Right ventricle myocardium inferior (tissue), 1 donor: ENCODE measurements around the gene DIPK1B. TPM values are rescaled to one million over a fixed set of nuclear protein-coding genes. Genes with fewer than 3 reads are reported as not detected.

Experiments
- ATAC-seq: fragments of 200-7000 bp; cut with Tn5 transposase; one replicate; pipeline ENCODE4 v1.9.1; 2020; ENCODE audit warnings: mild to moderate bottlenecking, moderate library complexity
- DNase-seq: peaks from one replicate; pipeline ENCODE4 v3.0.0; 2021; ENCODE audit errors: missing footprints
- intact Hi-C: fragments of 100-400 bp; cut with DNase I; formaldehyde crosslinking; loops from one replicate; pipeline ENCODE4 v1.11.0; 2022
- total RNA-seq: library from RNA; stranded (reverse); fragmentation: NEBNext Ultra II Directional; extraction: Animal tissue kit (Norgen Biotek cat#: 25700); gene quantifications from one replicate; pipeline ENCODE4 v1.2.1, GENCODE V29; 2021
- donor health status: DM: no; HTN: yes; CAD: no; lungs with severe emphysema.

DIPK1B gene
- total RNA-seq, 1 donor from 2014 or later: 16.4 TPM

DNA sequence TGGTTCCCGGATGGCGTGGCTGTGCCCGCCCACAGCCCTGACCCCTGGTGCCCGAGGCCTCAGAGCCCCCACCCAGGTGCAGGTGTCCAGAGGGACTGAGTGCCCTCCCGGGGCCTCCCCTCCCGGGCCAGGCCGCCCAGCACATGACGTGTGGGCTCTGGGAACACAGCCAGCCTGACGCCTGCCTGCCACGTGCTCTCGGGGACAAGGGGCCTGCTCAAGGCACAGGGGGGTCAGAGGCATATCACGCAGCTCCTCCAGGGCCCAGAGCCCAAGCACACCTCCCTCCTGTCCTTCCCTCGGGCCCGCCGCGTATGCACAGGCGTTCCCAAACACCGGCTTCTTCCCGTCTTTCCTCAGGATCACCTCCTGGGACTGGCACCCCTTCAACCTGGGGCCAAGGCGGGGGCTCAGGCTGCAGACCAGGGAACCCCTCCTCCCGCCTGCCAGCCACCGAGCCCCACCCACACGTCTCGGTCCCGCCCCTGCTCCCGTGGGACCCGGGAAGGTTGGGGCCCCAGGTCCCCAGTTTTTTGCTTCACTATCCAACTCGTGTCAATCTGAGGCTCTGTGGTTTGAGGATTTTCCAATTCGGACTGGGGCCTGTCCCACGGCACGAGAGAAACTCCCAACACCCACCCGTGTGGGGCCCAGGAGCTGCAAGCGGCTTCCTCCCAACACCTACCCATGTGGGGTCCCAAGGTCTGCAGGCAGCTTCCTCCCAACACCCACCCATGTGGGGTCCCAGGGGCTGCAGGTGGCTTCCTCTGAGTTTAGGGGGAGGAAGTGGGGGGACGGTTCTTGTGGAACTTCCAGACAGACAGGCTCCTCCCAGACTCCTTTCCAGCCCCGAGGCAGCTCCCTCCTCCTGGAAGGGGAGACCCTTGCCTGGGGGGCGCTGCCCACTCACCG lies 28.9 kb downstream of the DIPK1B start:
- ATAC-seq (peak; percentile 41), DNase-seq (no peak)
- intact Hi-C loops: no loop called here

DNA sequence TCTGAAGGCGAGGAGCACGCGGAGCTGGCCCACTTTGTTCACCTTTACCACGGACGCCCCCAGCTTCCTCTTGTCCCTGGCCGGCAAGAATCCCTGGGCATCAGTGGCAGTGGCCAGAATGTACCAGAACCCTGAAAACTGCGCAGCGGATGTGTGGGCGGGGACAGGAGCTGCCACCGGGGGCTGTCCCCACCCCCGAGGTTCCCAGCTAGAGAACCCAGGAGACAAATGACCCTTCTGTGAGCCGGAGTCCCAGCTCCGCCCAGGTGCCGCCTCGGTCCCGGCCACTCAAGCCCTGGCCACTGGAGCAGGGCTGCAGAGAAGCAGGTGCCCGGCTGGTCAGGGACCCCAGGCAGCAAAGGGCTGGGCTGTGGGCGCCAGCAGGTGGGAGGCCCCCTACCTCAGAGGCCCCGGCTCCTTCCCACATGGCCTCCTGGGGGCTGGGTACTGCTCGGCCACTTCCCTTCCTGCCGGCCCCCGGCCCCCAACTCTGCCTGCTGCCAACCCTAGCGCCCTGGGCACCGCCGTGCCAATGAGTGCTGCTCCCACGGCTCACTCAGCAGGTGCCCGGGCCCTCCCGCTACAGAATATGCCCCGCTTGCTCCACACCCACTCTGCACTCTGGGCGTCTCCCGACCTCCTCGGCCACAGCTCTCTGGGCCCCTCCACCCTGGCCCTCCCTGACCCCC lies 29.7 kb downstream of the DIPK1B start:
- intact Hi-C loops: no loop called here
- ATAC-seq (no peak), DNase-seq (no peak)

DNA sequence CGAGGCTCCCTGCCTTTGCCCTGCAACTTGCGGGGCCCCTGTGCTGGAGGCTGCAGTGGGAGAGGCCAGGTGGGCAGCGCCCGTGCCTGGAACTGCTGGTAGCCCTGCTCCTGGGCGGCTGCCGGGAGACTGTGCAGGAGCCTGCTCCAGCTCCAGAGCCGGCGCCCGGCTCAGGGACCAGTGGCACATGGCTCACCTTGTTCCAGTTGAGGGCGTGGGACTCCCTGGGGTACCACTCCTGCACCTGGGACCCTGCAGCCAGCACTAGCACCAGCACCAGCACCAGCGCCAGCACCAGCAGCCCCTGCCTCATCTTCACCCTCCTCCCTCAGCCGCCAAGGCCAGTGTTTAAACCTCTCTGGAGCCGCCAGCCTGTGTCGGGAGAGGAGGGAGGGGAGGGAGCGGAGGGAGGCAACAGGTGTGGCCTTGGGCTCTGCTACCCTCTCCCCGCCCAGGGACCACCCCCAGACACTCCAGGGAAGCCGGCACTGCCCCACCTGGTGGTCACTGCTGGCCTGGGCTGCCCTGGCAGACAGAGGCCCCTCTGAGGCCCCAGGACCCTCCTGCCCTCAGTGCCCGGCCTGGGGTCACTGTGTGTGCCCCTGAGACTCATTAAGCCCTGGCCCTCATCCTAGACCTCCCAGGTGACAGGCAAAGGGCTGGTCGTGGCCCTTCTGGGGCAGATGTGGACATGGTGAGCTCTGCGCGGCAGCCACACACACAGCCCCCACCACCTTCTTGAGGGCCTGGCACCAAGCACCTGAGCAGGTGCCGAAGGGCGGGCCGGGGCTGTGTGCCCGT lies 30.4 kb downstream of the DIPK1B start, which contains the start of gene LCN10:
TSS of gene LCN10 (minus strand) at position 350 of the 801 bp plus-strand sequence. CDS start at position 313, 37 bp downstream.
- peak; percentile 66 for DNase-seq
- no peak for ATAC-seq
- intact Hi-C loops: no loop called here

DNA sequence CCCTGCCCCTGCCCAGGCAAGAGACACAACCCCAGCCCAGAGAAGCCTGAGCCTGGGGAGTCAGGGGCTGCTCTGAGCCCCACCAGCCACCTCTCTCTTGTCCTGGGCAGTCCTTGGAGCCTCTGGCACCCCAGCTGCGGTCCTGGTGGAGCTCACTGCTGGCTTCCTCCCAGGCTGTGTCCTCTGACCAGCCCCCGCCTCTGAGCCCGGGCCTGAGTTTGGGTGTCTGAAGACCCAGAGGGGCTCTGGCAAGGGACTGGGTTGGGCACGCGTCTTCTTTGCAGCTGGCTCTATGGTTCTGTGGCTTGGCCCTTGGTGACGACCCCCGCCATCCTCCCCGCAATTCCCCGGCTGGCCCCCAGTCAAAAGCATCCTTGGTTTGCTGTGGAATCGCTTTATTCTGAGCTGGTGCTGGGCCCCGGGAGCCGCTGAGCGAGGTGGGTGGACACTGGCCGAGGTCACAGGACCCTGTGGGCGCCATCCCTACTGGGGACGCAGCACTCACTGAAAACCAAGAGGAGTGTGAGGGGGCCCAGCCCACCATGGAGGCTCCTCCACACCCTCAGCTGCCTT lies 31.4 kb downstream of the DIPK1B start:
- peak; percentile 45 for DNase-seq
- no peak for ATAC-seq
- intact Hi-C loops: no loop called here

DNA sequence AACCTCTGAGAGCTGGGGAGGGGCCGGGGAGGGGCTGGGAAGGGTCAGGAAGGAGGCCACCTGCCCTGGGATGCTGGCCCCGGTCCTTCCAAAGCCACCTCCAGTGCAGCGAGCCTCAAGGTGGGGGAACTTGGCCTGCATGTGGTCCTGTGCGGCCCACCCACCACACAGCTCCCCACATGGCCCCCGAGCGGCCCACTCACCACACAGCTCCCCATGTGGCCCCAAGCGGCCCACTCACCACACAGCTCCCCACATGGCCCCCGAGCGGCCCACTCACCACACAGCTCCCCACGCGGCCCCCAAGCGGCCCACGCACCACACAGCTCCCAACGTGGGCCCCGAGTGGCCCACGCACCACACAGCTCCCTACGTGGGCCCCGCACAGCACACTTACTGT lies 32.4 kb downstream of the DIPK1B start:
- intact Hi-C loops: no loop called here
- DNase-seq (no peak), ATAC-seq (no peak)

DNA sequence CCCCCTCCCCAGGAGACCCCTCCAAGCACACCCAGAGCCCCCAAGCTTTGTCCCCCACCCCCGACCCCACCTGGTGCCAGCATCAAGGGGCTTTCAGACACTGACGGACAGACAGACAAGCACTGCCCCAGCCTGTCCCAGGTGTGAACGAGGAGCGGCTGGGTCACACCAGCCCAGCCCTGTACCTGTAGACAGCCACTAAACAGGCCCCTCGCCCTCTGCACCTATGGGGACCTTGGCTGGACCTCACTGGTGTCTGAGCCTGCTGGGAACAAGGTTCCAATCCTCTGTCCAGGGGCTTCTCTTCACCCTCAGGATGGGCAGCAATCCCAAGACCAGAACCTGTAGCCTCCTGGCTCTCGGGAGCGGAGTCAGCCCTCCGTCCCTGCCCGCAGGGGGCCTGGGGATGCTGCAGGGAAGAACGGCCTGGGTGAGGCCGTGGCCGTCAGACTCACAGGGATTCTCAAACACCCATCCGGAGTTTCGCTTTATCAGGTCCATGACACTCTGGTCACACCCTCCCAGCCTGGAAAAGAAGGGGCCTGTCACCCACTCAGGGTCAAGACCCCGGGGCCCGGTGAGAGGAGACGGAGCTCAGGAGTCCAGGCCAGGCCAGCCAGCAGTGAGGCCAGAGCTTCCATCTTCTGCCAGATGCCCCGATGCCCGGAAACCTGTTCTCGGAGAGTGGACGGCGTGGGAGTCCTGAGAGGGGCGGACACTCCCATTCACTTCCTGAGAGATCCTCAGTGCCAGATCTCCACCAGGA lies 33.2 kb downstream of the DIPK1B start:
- intact Hi-C loops: no loop called here
- no peak for ATAC-seq
- DNase-seq: peak; percentile 66

DNA sequence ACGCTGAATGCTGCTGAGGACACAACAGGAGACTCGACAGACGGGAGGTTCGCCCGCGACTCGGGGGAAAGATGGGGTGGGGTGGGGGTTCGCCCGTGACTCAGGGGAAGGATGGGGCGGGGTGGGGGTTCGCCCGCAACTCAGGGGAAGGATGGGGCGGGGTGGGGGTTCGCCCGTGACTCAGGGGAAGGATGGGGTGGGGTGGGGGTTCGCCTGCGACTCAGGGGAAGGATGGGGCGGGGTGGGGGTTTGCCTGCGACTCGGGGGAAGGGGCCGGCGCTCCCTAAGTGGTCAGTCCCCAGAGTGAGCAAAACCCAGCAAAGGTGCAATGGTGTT lies 33.8 kb downstream of the DIPK1B start:
- no peak for DNase-seq
- intact Hi-C loops: no loop called here
- ATAC-seq: no peak

DNA sequence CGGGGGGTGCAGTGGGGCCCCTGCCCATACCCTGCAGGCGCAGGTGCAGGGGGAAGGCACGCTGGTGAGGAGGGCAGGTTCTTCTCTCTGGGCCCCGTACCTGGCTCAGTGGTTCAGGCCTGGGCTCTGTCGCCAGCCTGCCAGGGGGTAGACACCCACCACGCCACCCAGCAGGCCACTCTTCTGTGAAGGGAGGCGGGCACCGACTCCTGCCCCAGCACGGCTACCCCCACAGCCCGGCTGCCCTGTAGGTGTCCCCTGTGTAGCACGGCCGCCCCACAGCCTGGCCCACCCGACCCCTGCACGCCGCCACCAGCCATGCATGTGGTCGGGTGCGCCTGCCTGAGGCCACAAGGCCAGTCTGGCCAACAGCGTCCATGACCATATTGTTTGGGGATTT lies 34.2 kb downstream of the DIPK1B start:
- intact Hi-C loops: no loop called here
- DNase-seq: peak; percentile 45
- no peak for ATAC-seq

DNA sequence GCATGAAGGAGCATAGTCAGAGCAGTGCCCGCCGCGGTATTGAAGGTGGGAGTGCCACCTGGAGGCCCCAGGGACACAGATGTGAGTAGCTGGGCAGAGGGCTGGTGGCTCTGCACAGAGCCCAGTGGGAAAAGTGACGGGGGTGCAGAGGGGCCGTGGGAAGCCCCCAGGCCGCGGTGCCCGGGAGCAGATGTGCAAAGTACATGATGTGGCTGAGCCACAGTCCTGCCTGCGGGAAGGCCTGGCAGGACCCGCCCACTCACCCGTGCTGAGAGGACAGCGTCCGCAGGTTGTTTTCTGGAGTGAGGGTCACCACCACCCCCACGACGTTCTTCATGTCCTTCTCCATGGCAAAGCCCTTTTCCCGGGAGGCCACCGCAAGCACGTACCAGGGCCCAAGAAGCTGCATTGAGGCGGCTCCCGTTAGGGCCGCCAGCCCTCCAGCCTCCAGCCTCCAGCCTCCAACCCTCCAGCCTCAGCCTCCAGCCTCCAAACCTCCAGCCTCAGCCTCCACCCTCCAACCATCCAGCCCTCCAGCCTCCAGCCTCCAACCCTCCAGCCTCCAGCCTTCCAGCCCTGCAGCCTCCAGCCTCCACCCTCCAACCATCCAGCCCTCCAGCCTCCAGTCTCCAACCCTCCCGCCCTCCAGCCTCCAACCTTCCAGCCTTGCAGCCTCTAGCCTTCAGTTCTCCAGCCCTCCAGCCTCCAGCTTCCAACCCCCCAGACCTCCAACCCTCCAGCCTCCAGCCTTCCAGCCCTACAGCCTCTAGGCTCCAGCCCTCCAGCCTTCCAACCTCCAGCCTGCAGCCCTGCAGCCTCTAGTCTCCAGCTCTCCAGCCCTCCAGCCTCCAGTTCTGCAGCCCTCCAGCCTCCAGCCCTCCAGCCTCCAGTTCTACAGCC lies 35.0 kb downstream of the DIPK1B start:
- peak; percentile 47 for DNase-seq
- no peak for ATAC-seq
- intact Hi-C loops: no loop called here

DNA sequence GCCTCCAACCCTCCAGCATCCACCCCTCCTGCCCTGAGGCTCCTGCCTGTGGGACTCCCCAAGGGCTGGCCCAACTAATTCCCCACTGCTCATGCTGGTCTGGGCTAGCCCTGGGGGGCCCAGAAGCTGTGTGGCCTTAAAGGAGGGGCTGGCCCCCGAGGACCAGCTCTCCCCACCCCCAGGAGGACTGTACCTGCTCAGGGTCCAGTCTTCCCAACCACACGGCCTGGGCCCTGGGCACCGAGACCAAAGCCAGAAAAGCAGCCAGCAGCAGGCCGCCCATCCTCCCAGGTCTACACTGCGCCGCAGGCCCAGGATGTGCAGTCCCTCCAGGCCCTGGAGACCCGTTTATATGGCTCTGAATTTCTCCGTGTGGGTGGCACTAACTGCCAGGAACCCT lies 35.8 kb downstream of the DIPK1B start, which contains the start of gene LCN6:
TSS of gene LCN6 (minus strand) at position 325 of the 400 bp plus-strand sequence. CDS start at position 283, 42 bp downstream.
- DNase-seq (no peak), ATAC-seq (peak; percentile 12)
- intact Hi-C loops: no loop called here

DNA sequence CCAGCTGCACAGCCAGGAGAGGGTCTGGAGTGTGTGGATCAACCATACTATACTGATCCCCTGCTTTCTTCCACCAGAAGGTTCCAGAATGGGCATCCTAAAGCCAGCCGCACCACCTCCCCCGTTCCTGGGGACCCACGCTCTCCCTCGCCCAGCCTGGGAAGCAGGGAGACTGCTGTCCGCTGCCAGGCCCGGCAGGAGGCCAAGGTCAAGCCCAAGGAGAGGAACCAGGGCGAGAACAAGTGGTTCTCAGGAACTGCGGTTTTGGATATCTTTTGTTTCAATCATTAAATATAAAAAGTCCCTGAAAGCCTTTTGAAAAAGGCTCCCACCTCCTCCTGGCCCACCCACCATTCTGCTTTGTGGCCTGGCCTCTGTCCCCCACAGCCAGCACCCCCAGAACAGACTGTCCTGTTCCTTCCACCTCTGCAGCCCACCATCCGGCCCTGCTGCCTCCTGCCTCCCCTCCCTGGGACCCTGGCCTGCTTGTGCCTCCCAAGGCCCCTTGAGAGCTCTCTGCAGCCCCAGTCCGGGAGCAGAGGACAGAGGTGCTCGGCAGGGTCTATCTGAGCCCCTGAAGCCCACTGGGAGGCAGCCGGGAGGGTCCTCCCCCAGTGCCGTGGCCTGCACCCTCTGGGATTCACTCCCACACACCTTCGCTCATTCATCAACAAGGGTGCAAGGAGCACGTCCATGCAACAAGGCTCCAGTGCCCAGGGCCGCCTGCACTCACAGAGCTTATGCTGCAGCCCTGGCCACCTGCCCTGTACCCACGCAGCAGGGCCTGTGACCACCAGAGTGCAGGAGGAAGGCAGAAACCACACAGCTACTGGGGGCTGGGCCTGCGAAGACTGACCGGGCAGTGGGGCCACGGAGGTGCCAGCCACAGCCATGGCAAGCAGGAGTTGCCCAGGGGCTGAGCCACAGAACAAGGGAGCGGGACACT lies 36.6 kb downstream of the DIPK1B start:
- ATAC-seq (peak; percentile 51), DNase-seq (no peak)
- intact Hi-C loops: no loop called here

DNA sequence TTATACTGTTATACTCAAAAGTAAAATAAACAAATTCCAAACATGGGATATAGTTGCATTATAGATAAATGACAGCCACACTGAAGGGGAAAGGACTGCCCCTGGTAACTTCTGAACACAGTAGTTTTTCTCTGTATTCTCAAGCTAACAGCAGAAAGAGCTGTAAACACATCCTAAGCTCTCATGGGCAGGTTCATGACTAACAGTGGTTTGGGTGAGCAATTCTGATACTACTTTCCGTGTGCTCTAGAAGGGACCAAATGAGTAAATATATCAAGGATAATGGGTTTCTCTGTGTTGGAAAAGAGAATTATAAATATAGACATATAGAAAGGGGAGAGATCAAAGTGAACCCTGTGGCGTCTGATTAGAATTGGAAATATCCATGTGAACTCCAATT lies 38.2 kb downstream of the DIPK1B start:
- DNase-seq (no peak), ATAC-seq (no peak)
- intact Hi-C loops: no loop called here

DNA sequence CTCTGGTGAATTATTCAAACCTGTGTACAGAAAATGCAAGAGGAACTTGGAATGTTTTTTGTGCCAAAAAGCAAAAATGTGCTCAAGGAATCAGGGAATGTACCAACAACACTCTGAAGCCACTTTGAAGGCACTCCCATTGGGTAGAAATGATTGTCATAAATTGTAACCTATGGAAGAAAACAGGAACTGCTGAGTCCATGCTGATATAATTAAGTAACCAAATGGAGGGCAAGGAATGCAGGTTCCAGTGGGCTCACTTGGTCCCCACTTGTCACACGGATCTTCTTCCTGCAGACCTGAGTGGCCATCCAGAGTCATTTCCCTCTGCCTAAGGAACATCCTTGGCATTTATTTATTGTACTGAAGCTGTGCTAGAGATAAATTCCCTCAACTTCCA lies 38.9 kb downstream of the DIPK1B start:
- ATAC-seq (no peak), DNase-seq (no peak)
- intact Hi-C loops: no loop called here

DNA sequence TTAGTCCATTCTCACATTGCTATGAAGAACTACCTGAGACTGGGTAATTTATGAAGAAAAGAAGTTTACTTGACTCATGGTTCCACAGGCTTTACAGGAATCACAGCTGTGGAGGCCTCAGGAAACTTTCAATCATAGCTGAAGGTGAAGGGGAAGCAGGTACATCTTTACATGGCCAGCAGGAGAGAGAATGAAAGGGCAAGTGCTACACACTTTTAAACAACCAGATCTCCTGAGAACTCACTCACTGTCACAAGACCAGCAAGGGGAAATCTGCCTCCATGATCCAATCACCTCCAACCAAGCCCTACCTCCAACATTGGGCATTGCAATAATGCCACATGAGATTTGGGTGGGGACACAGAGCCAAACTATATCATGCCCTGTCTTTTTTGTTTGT lies 39.4 kb downstream of the DIPK1B start:
- DNase-seq (no peak), ATAC-seq (no peak)
- intact Hi-C loops: no loop called here

DNA sequence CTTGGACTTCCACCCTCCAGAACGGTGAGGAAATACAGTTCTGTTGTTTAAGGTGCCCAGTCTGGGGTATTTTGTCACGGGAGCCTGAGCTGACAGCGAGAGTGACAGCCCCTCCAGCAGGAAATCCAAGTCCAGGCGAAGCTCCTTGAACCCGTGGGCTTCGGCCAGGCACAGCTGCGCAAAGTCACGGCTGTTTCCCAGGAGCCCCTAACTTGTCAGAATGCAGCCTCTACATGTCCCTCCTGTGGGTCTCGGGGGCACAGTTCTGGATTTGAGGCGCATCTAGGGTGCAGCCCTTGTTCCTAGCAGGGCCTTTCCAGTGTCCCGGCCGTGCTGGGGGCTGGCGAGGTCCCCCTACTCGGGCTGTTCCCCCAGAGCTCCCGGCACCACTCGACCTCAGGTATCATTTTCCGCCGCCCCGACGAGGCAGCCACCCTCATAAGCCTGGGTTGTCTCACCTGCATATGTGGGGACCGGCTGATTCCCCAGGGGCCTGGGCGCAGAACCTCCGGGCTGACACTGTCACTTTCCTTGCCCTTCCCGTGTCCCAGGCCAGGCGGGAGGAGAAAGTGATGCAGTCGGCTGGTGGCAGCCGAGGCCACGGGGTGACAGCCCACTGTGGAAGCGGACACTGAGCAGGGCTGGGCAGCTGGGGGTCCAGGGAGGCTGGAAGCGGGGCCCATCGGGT lies 41.1 kb downstream of the DIPK1B start:
- DNase-seq: no peak
- ATAC-seq: no peak
- intact Hi-C loops: no loop called here
